HCT116 (cell line): ENCODE results near the gene DMAC2. TPM values are rescaled to one million over a fixed set of nuclear protein-coding genes. Genes with fewer than 3 reads are reported as not detected.

Experiments
- ATAC-seq: fragments of 200-7000 bp; cut with Tn5 transposase; 2 replicates; pipeline ENCODE4 v1.9.1; 2020; ENCODE audit warnings: mild to moderate bottlenecking, moderate library complexity
- BruUV-seq: library from RNA; stranded (reverse); fragments of 400-500 nt; replicated peaks from 2 replicates; lab custom pipeline; 2021; lab: Mats Ljungman, UMichigan
- CTCF ChIA-PET: fragments of 300-600 bp; sonication (Branson Sonifier 250); formaldehyde crosslinking; loops from one replicate; lab custom pipeline; 2021; ENCODE audit warnings: antibody characterized with exemption; lab: Charles Lee
- POLR2A ChIA-PET: fragments of 300-600, 350-600 bp; sonication (Branson Sonifier 250); formaldehyde crosslinking; loops from one replicate; lab custom pipeline; 2021; ENCODE audit warnings: antibody characterized with exemption; lab: Charles Lee
- RAD21 ChIA-PET, 2 experiments: fragments of 300-600 bp; sonication (Branson Sonifier 250); formaldehyde crosslinking; loops; one replicate each; lab custom pipeline; 2023; ENCODE audit warnings: low total read pairs in 2 of 2; ENCODE audit not compliant: uncharacterized antibody in 2 of 2, unreplicated experiment in 2 of 2, low non-redundant PET in 1 of 2; lab: Charles Lee
- DNase-seq: peaks from one replicate; pipeline ENCODE4 v3.0.0-alpha.2; 2010; ENCODE audit warnings: low read depth, low spot score
- H2AFZ ChIP-seq: fragments of 200-600 bp; shearing (Covaris generic), sonication (generic); 2 replicates; pipeline ENCODE4 v1.6.1; 2017; ENCODE audit warnings: low read depth, mixed run types, mixed read lengths, antibody characterized with exemption, low read length; ENCODE audit not compliant: poor library complexity, severe bottlenecking
- H3K27ac ChIP-seq: 2 replicates; pipeline ENCODE4 v1.5.1; 2012; ENCODE audit warnings: low read depth, low read length
- H3K27me3 ChIP-seq: fragments of 200-600 bp; sonication (generic); 2 replicates; pipeline ENCODE4 v1.6.1; 2016; ENCODE audit warnings: mixed run types, low read length, mixed read lengths; ENCODE audit not compliant: insufficient read depth
- H3K36me3 ChIP-seq, 2 experiments: fragments of 200-500 bp in 1 of 2; fragments of 200-600 bp in 1 of 2; sonication (Bioruptor generic) in 1 of 2; sonication (generic) in 1 of 2; 2 replicates each; pipeline versions ENCODE4 v1.5.1 to v1.6.1; 2014 to 2016; ENCODE audit warnings: low read length in 2 of 2, inconsistent platforms in 1 of 2, mixed read lengths in 1 of 2, mixed run types in 1 of 2; ENCODE audit not compliant: insufficient read depth in 2 of 2, control insufficient read depth in 1 of 2
- H3K4me1 ChIP-seq, 2 experiments: fragments of 200-600 bp in 1 of 2; sonication (generic) in 1 of 2; 2 replicates each; pipeline versions ENCODE4 v1.5.1 to v1.6.1; 2012 to 2017; ENCODE audit warnings: low read length in 2 of 2, inconsistent platforms in 1 of 2, mild to moderate bottlenecking in 1 of 2, mixed read lengths in 1 of 2, mixed run types in 1 of 2, moderate library complexity in 1 of 2; ENCODE audit not compliant: insufficient read depth in 2 of 2, control insufficient read depth in 1 of 2
- H3K4me2 ChIP-seq: fragments of 200-600 bp; sonication (generic); 2 replicates; pipeline ENCODE4 v1.6.1; 2017; ENCODE audit warnings: mixed run types, low read length, mixed read lengths
- H3K4me3 ChIP-seq, 2 experiments: fragments of 200-600 bp in 1 of 2; sonication (generic) in 1 of 2; replicated peaks in 1 of 2; 2 replicates each; pipeline ENCODE4 v1.5.1; 2011 to 2016; ENCODE audit warnings: low read length in 2 of 2, control low read depth in 1 of 2, low read depth in 1 of 2, mild to moderate bottlenecking in 1 of 2, mixed read lengths in 1 of 2, mixed run types in 1 of 2
- H3K79me2 ChIP-seq: fragments of 200-600 bp; sonication (generic); 2 replicates; pipeline ENCODE4 v1.6.1; 2017; ENCODE audit warnings: mild to moderate bottlenecking, mixed run types, low read length, moderate library complexity, mixed read lengths; ENCODE audit not compliant: insufficient read depth
- H3K9ac ChIP-seq: fragments of 200-600 bp; sonication (generic); 2 replicates; pipeline ENCODE4 v1.6.1; 2016; ENCODE audit warnings: low read length, mixed read lengths
- H3K9me2 ChIP-seq: fragments of 200-600 bp; sonication (generic), shearing (Covaris generic); 2 replicates; pipeline ENCODE4 v1.6.1; 2017; ENCODE audit warnings: mixed run types, mild to moderate bottlenecking, moderate library complexity; ENCODE audit not compliant: insufficient read depth
- H3K9me3 ChIP-seq, 2 experiments: fragments of 200-500 bp in 1 of 2; fragments of 200-600 bp in 1 of 2; sonication (Bioruptor generic) in 1 of 2; sonication (generic) in 1 of 2; 2 replicates each; pipeline ENCODE4 v1.6.1; 2014 to 2017; ENCODE audit warnings: low read length in 2 of 2, mixed read lengths in 2 of 2, inconsistent platforms in 1 of 2, low read depth in 1 of 2, mild to moderate bottlenecking in 1 of 2, mixed run types in 1 of 2, moderate library complexity in 1 of 2; ENCODE audit not compliant: control insufficient read depth in 1 of 2, insufficient read depth in 1 of 2
- H4K20me1 ChIP-seq: fragments of 200-600 bp; sonication (generic), shearing (Covaris generic); 2 replicates; pipeline ENCODE4 v1.6.1; 2017; ENCODE audit warnings: mixed run types, mild to moderate bottlenecking, moderate library complexity; ENCODE audit not compliant: insufficient read depth
- ATF3 ChIP-seq: IDR thresholded peaks from 2 replicates; pipeline ENCODE4 v1.6.1; 2012
- CBX3 ChIP-seq: IDR thresholded peaks from 2 replicates; pipeline ENCODE4 v1.6.1; 2012; ENCODE audit warnings: low read depth
- CEBPB ChIP-seq: IDR thresholded peaks from 2 replicates; pipeline ENCODE4 v1.6.1; 2012; ENCODE audit warnings: low read depth
- CTCF ChIP-seq, 3 experiments: fragments of 200-600 bp in 1 of 3; sonication (generic) in 1 of 3; IDR thresholded peaks in 2 of 3; conservative IDR thresholded peaks in 1 of 3; 2 replicates each; pipeline ENCODE4 v1.5.1; 2012 to 2017; ENCODE audit warnings: low read depth in 2 of 3, low read length in 2 of 3, antibody characterized with exemption in 1 of 3, borderline replicate concordance in 1 of 3, control low read depth in 1 of 3, mild to moderate bottlenecking in 1 of 3, mixed read lengths in 1 of 3, mixed run types in 1 of 3, moderate library complexity in 1 of 3; ENCODE audit not compliant: insufficient read depth in 1 of 3
- EGR1 ChIP-seq: IDR thresholded peaks from 2 replicates; pipeline ENCODE4 v1.6.1; 2012; ENCODE audit warnings: low read depth
- ELF1 ChIP-seq: IDR thresholded peaks from 2 replicates; pipeline ENCODE4 v1.6.1; 2012; ENCODE audit warnings: low read depth, borderline replicate concordance
- EZH2 ChIP-seq: fragments of 200-600 bp; sonication (generic); IDR thresholded peaks from 2 replicates; pipeline ENCODE4 v1.6.1; 2017; ENCODE audit warnings: antibody characterized with exemption, mixed run types
- EZH2phosphoT487 ChIP-seq: fragments of 200-600 bp; IDR thresholded peaks from 2 replicates; pipeline ENCODE4 v1.6.1; 2018; ENCODE audit warnings: antibody characterized with exemption, borderline replicate concordance
- FOSL1 ChIP-seq: IDR thresholded peaks from 2 replicates; pipeline ENCODE4 v1.6.1; 2012; ENCODE audit warnings: low read depth
- MAX ChIP-seq: IDR thresholded peaks from 2 replicates; pipeline ENCODE4 v1.6.1; 2012
- RAD21 ChIP-seq: IDR thresholded peaks from 2 replicates; pipeline ENCODE4 v1.6.1; 2012; ENCODE audit warnings: low read depth, mild to moderate bottlenecking
- SIN3A ChIP-seq: IDR thresholded peaks from 2 replicates; pipeline ENCODE4 v1.6.1; 2012; ENCODE audit warnings: low read depth
- SP1 ChIP-seq: IDR thresholded peaks from 2 replicates; pipeline ENCODE4 v1.6.1; 2012; ENCODE audit warnings: low read depth
- SRF ChIP-seq: IDR thresholded peaks from 2 replicates; pipeline ENCODE4 v1.6.1; 2012; ENCODE audit warnings: low read depth
- TCF7L2 ChIP-seq: IDR thresholded peaks from 2 replicates; pipeline ENCODE4 v1.7.0; 2011; ENCODE audit warnings: borderline replicate concordance, inconsistent platforms; ENCODE audit not compliant: insufficient read depth, insufficient read length; ENCODE audit errors: extremely low read depth
- YY1 ChIP-seq: IDR thresholded peaks from 2 replicates; pipeline ENCODE4 v1.6.1; 2011; ENCODE audit warnings: low read length, low read depth, moderate library complexity, mild to moderate bottlenecking; ENCODE audit not compliant: insufficient replicate concordance; ENCODE audit errors: extremely low read depth
- ZBTB33 ChIP-seq: IDR thresholded peaks from 2 replicates; pipeline ENCODE4 v1.6.1; 2011; ENCODE audit warnings: mild to moderate bottlenecking, low read length, moderate library complexity; ENCODE audit not compliant: insufficient replicate concordance; ENCODE audit errors: extremely low read depth
- ZNF274 ChIP-seq: fragments of 200-500 bp; sonication (Bioruptor generic); IDR thresholded peaks from 2 replicates; pipeline ENCODE4 v1.6.1; 2014; ENCODE audit warnings: mild to moderate bottlenecking, low read depth, low read length, inconsistent platforms
- intact Hi-C: fragments of 100-400 bp; cut with micrococcal nuclease; formaldehyde crosslinking; loops from 2 replicates; pipeline ENCODE4 v1.10.0; 2022
- total RNA-seq: library from RNA; stranded (reverse); gene quantifications from one replicate; pipeline ENCODE4 v1.2.1, GENCODE V29; 2021; ENCODE audit not compliant: unreplicated experiment

The DMAC2 gene
- total RNA-seq, 1 experiment from 2014 or later = 65.6 TPM

GRCh38 chr19:41442473-41443355 is 3.0 kb upstream of the DMAC2 start, which contains the start of gene ERICH4 (continued):
- no peak for TF ChIP-seq YY1

- Histone ChIP-seq H3K9me3 (no peaks in the 10 kb centered on the region), H4K20me1 (no peaks in the 10 kb centered on the region), H3K27ac (no peak overlapping the region), H3K4me2 (no peak overlapping the region), H3K79me2 (peaks cover 17% of the 10 kb centered on the region), H2AFZ (no peak overlapping the region), H3K4me3 (no peak overlapping the region), H3K9me2 (no peaks in the 10 kb centered on the region), H3K36me3 (no peaks in the 10 kb centered on the region; a peak in 2 of 4 replicates), H3K9ac (no peak overlapping the region), H3K27me3 (no peaks in the 10 kb centered on the region), H3K4me1 (peaks cover 10 to 12% of the 10 kb centered on the region in 2 experiments)
- no peak for ATAC-seq
- intact Hi-C loops = no loop called here
- DNase-seq = no peak
- CTCF ChIA-PET = no interaction called here
- POLR2A ChIA-PET = no interaction called here
- BruUV-seq = no TSS peak
- RAD21 ChIA-PET = no interaction called here
- TF ChIP-seq TCF7L2 (no peak), SIN3A (no peak), EGR1 (no peak), CEBPB (no peak), SP1 (no peak), RAD21 (no peak), MAX (no peak), FOSL1 (no peak), CBX3 (no peak), EZH2phosphoT487 (no peak), SRF (no peak), ATF3 (no peak), ELF1 (no peak), YY1 (no peak), EZH2 (no peak), ZBTB33 (no peak), CTCF (IDR thresholded peaks at IDR 0.05 in 2 of 3, conservative IDR thresholded peaks at IDR 0.05 in 1 of 3; ENCODE audit: borderline replicate concordance in 1 of 3, insufficient read depth in 1 of 3, low read depth in 2 of 3, low read length in 2 of 3) (no peak), ZNF274 (no peak)
Observed at GRCh38 chr19:41441321-41441945, 1.7 kb upstream of the DMAC2 start.
